Mucosa of descending colon (tissue), 3 donors: Measurements from ENCODE around the gene FGF9. TPM values are rescaled to one million over a fixed set of nuclear protein-coding genes. Genes with fewer than 3 reads are reported as not detected.

ENCODE experiments used
- ATAC-seq: fragments of 200-7000 bp; cut with Tn5 transposase; one replicate; pipeline ENCODE4 v1.9.1; 2020; ENCODE audit warnings: mild to moderate bottlenecking, moderate library complexity
- DNase-seq, 3 donors: peaks; one replicate each; pipeline ENCODE4 v3.0.0-alpha.2; 2020
- H3K36me3 ChIP-seq: fragments of 200-600 bp; one replicate; pipeline ENCODE4 v1.8.0; 2021; ENCODE audit warnings: low read depth, mild to moderate bottlenecking
- H3K4me1 ChIP-seq: fragments of 200-600 bp; one replicate; pipeline ENCODE4 v1.8.0; 2021; ENCODE audit warnings: low read depth, mild to moderate bottlenecking
- H3K4me3 ChIP-seq: fragments of 200-600 bp; one replicate; pipeline ENCODE4 v1.8.0; 2021; ENCODE audit warnings: mild to moderate bottlenecking
- H3K9me3 ChIP-seq: fragments of 200-600 bp; one replicate; pipeline ENCODE4 v1.8.0; 2021; ENCODE audit warnings: mild to moderate bottlenecking
- intact Hi-C, 2 donors: fragments of 100-400 bp; cut with DNase I in 1 of 2; cut with micrococcal nuclease in 1 of 2; formaldehyde crosslinking; loops; one replicate each; pipeline versions ENCODE4 v1.11.0 to v1.11.1; 2022; cut with DNase I, micrococcal nuclease
- total RNA-seq, 3 donors: library from RNA; stranded (reverse); fragmentation: NEBNext Ultra II Directional in 2 of 3; extraction: Animal tissue kit (Norgen Biotek cat#: 25700) in 2 of 3; gene quantifications; one replicate each; pipeline versions ENCODE4 v1.2.1 to v1.2.4, GENCODE V29; 2021 to 2023
- TF ChIP-seq, protein P1 (sequence below): fragments of 200-600 bp; IDR thresholded peaks from one replicate; pipeline ENCODE4 v1.8.0; 2022; ENCODE audit warnings: antibody characterized with exemption, mild to moderate bottlenecking
- donor health status: DM: no; HTN: no; CAD: no; lungs with moderate emphysema.
- donor health status: DM: no; HTN: no; CAD: no.
- donor health status: DM: no; HTN: yes; CAD: no.

The FGF9 gene
- total RNA-seq, 3 donors from 2014 or later = 1.2 to 2.6 (median 2.3) TPM

DNA sequence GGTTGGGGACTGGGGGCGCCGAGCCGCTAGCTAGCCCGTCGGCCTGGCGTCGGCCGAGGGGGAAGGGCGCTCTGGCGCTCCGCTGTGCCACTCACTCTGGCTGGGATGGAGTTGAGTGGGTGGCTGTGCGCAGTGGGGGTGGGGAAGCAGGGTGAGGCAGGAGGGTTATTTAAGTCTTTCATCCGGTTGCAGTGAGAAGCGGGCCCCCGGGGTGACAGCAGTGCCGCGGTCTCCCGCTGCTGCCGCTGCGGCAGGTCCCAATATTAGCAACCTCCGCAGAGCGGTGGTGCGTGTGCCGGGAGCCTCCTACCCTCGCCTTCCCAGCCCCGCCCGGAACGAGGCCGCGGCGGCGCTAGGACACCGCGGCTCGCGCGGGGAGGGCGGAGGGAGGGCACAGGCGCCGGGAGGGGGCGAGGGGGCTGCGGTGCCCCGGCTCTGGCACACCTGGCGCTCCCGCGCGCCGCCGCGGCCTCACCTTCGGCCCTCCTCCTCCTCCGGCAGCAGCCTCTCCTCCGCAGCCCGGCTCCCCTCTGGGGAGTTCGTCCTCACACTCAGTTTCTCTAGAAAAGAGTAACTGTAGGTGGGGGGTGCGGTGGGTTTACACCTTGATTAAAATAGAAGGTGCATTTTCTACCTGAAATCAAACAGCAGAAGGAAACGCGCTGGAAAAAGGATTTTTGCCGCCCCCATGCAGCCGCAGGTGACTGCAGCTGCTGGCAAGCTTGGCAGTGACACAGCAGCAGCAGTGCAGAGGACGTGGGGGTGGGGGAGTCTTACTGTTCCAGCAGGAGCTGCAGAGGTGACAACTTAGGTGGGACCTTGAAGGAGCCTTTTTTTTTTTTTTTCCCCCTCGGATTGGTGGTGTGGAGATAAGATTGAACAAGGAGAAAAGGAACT, 4.5 kb downstream of the FGF9 start:
- intact Hi-C loops = no loop called here
- H3K4me3 ChIP-seq = no peak overlapping the region
- H3K4me1 ChIP-seq = peaks cover 32% of the 10 kb centered on the region
- DNase-seq = peak; percentile 70 to 72 (median 70)
- TF ChIP-seq, protein P1, sequence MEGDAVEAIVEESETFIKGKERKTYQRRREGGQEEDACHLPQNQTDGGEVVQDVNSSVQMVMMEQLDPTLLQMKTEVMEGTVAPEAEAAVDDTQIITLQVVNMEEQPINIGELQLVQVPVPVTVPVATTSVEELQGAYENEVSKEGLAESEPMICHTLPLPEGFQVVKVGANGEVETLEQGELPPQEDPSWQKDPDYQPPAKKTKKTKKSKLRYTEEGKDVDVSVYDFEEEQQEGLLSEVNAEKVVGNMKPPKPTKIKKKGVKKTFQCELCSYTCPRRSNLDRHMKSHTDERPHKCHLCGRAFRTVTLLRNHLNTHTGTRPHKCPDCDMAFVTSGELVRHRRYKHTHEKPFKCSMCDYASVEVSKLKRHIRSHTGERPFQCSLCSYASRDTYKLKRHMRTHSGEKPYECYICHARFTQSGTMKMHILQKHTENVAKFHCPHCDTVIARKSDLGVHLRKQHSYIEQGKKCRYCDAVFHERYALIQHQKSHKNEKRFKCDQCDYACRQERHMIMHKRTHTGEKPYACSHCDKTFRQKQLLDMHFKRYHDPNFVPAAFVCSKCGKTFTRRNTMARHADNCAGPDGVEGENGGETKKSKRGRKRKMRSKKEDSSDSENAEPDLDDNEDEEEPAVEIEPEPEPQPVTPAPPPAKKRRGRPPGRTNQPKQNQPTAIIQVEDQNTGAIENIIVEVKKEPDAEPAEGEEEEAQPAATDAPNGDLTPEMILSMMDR = no peak
- ATAC-seq = peak; percentile 39
- H3K36me3 ChIP-seq = no peaks in the 10 kb centered on the region
- no peaks in the 10 kb centered on the region for H3K9me3 ChIP-seq

DNA sequence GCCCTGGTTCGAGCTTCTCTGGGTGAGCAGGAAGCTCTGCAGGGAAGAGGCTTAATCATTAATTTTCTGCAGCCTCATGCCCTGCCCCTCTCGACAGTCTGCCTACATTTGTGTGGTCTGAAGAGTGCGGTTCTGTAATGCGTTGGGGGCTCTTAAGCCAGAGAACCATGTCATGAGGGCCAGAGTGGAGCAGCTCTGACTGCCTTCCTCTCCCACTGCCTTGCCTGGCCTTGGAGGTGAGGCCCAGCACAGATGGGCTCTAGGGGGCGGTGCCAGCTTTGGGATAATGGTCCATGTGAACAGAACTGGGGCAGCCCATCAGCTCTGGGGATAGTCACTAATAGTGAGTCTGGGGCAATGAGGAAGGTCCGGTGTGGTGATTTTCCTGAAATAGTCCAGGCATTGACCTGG, 5.7 kb downstream of the FGF9 start:
- ATAC-seq (peak; percentile 37), DNase-seq (peak in 2 of 3 donors; percentile 65 to 74)
- Histone ChIP-seq H3K9me3 (no peaks in the 10 kb centered on the region), H3K4me1 (peaks cover 28% of the 10 kb centered on the region), H3K36me3 (no peaks in the 10 kb centered on the region), H3K4me3 (no peak overlapping the region)
- intact Hi-C loops = no loop called here
- TF ChIP-seq, protein P1 = no peak

DNA sequence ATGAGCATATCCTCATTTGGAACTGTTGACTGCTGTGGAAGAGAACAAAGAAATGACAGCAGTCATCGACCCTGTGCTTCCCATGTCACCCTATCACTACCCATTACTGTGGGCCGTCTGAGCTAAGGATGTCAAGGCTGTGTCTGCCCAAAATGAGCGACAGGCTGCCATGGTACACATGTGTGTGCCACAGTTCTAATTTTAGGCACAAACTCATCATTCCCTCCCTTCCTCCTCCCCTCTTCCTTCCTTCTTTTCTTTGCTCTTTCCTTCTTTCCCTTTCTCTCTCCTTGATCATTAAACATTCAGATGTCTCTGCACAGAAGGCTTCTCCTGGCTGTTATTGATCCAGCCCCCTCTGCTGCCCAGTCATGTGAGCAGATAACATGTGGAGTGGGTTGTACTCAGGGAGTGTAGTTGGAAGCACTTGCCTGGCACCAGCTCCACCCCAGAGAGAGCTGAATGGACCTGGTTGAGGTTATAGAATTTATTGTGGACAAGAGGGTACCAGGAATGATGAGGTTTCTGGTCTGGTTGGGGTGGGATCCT, 6.3 kb downstream of the FGF9 start:
- Histone ChIP-seq H3K36me3 (no peaks in the 10 kb centered on the region), H3K4me1 (peaks cover 23% of the 10 kb centered on the region), H3K4me3 (no peak overlapping the region), H3K9me3 (no peaks in the 10 kb centered on the region)
- ATAC-seq (no peak), DNase-seq (no peak)
- intact Hi-C loops = no loop called here
- TF ChIP-seq, protein P1 = no peak

DNA sequence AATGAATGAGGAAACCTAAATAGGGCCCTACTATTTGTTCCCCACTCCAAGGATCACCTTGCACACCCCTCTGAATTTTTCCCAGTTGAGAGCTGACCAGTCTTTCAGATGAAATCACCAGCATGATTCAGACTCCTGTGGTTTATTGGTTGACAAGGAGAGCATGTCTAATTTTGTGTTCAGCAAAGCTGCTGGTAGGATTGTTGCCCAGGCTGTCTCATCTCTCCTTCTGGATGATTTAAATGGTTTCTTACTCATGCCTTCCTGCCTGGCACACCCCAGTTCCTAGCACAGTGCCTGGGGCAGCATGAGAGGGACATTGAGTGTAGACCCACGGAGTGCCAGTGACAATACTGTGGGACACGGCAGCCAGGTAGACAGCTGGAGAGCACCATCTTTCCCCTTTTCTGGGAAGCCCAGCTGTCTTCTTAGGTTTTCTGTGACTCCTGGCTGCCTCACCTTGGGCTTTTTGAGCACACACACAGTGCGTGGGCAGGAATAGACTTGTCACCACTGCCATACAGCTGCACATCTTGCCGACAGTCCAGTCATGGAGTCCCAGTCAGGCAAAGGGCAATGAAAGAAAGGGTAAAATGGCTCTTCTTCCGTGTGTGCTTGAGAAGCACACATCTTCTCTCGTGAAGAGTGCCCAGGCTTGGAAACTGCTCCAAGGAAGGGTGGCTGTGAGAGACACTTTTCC, 12.3 kb downstream of the FGF9 start:
- TF ChIP-seq, protein P1 = no peak
- Histone ChIP-seq H3K36me3 (no peaks in the 10 kb centered on the region), H3K4me1 (no peaks in the 10 kb centered on the region), H3K9me3 (no peaks in the 10 kb centered on the region), H3K4me3 (no peak overlapping the region)
- intact Hi-C loops = no loop called here
- DNase-seq = no peak
- no peak for ATAC-seq

DNA sequence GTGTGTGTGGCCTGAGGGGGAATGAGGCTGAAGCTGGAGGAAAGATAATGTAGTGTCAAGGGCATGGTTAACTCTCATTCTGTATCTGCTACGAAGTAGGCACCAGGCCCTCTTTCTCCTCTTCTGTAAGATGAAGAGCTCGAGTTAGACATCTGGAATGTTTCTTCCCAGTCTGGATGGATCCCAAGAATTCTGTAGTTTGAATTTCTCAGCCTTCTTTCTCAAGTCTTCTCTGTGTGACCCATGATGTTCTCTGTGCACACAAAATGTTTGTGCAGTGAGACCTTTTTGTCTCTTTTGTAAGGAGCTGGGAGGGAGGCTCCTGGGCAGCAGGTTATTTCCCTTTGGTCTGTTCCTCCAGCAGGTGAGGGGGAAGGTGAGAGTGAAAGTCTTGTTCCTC, 13.7 kb downstream of the FGF9 start:
- TF ChIP-seq, protein P1 = no peak
- intact Hi-C loops = no loop called here

More for the DNA sequence above, 13.7 kb downstream of the FGF9 start:
- no peak for DNase-seq
- no peaks in the 10 kb centered on the region for H3K4me1 ChIP-seq
- H3K4me3 ChIP-seq = no peak overlapping the region
- ATAC-seq = no peak
- H3K9me3 ChIP-seq = no peaks in the 10 kb centered on the region
- H3K36me3 ChIP-seq = no peaks in the 10 kb centered on the region
